Measurements from ENCODE around the gene NT5DC2.

- TF ChIP-seq CTCF (IDR thresholded peaks at IDR 0.05; ENCODE audit: borderline replicate concordance, extremely low read depth, low read length, poor library complexity, severe bottlenecking) (no peak), EZH2 (IDR thresholded peaks at IDR 0.05; ENCODE audit: borderline replicate concordance, low read depth, low read length, severe bottlenecking) (no peak)
These were observed 20.5 kb upstream of the NT5DC2 start for GRCh38 chr3:52554026-52554755.
